Measurements from ENCODE around the gene EVX1. TPM values are rescaled to one million over a fixed set of nuclear protein-coding genes. Genes with fewer than 3 reads are reported as not detected.

EVX1 gene
- total RNA-seq, 1 experiment from 2014 or later = not detected

DNA sequence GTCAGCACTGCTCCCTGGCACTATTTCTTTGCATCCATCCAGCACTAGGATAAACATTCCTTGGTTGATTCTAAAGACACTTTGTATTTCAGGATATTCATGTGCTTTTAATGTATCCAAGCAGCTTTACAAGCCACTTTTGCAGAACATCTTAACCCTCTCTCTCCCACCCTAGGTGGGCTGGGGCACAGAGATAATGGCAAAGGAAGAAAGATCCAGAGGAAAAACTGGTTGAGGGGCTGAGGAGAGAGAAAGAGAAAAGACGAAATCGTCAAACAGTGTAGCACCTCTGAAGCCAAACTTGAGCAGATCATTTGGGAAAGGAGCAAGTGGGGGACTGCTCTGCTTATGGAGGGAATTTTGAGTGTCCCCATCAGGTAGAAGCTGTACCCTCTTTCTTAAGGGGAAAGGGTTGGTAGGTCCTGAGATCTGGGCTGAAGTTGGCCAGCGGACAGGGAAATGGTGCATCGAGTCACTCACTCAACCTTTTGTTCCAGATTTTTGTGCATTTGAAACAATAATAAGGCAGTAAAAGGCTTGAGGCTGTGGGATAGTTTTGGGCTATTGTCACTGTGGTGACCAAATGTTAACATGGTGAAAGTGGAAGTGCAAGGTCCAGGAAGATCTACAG lies 38.5 kb upstream of the EVX1 start:
- in situ Hi-C loops (cut with HindIII; ENCODE audit: low sequenced_read_pairs) = no loop called here
- DNase-seq (ENCODE audit: low spot score) = no peak

DNA sequence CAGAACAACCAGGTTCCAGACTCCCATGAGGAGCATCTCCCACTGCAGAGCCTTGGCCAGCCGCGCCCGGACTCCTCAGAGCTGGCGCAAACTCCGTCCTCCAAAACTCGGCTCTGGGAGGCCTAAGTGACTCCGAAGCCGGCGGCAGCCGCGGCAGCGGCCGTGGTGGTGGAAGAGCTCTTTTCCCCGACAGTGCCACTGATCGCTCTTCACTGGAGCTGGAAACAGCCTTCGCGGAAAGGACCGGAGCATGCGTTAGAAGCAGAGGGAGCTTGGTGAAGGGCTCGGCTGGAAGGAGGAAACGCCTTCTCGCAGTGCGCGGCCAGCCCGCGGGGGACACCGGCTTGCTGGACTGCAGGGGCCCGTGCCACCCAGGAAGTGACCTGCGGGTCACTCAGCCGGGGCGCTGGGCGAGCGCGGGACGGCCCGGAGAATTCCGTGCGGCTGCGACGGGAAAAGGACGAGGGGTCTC lies 37.7 kb upstream of the EVX1 start:
- in situ Hi-C loops (cut with HindIII; ENCODE audit: low sequenced_read_pairs) = no loop called here
- no peak for DNase-seq (ENCODE audit: low spot score)

DNA sequence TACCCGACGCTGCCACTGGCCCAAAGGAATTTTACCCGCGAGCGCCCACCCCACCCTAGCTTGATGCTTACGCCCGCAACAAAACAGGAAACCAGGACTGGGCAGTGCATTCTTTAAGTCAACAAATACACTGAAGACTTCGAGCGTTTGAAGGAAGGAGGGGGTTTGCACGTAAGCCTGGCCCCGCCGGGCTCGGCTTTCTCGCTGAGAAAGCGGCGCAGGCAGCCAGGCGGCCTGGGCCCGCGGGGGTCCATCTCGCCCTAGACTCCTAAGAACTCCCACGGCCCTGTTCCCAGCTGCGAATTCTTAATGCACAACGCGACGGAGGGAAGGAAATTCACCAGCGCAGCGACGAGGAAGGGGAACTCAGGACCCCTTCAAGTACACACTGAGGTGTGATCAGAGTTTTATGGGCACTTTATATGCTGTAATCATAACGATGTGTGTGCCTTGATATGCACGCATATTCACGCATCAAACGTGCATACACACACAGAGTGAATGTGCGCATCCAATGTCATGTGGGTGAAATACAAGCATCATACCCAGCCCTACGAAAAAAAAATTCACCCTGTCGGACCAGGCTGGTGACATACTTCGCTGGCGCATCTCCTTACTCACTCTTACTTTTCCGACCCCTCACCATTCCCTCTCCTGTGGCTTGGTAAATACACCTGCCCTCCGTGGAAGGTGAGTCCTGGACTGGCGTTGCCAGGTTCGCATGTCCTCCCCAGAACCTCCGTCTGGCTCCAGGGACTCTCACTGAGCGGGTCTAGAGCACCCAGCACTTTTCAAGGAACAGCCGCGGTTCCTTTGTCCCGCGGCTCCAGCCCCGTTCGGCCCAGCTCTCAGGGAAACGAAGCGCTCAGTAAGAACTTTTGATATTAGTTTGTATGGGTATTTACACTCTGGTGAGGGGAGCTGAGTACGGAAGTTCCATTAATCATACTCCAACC lies 37.0 kb upstream of the EVX1 start:
- DNase-seq (ENCODE audit: low spot score) = no peak
- in situ Hi-C loops (cut with HindIII; ENCODE audit: low sequenced_read_pairs) = no loop called here

DNA sequence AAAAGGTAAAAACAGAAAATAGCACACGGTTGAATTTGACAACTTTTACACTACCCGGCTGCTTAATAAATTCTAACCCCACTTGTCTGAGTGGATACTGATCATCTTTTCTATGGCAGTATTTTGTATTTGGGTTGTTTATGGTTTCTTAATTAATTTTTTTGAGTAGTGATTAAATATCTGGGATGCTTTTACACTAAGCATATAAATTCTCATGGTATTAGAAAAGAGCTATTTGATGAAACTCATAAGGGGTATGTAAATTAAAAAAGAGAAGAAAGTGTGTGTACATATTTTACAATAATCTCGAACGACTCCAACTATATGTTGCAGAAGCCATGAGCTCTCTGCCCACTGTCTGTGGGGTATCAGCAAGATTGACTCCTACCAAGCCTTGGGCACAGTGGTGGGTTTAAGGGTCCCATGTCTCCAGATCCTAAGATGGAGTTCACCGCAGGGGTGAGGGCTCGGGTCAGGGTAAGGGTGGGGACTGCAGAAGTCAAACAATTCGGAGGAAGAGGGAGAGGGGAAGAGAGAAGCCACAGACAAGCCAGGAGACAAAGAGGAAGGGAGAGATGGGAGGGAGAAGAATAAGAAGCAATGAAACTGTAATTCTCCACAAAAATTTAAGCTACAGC lies 35.1 kb upstream of the EVX1 start:
- no peak for DNase-seq (ENCODE audit: low spot score)
- in situ Hi-C loops (cut with HindIII; ENCODE audit: low sequenced_read_pairs) = no loop called here

DNA sequence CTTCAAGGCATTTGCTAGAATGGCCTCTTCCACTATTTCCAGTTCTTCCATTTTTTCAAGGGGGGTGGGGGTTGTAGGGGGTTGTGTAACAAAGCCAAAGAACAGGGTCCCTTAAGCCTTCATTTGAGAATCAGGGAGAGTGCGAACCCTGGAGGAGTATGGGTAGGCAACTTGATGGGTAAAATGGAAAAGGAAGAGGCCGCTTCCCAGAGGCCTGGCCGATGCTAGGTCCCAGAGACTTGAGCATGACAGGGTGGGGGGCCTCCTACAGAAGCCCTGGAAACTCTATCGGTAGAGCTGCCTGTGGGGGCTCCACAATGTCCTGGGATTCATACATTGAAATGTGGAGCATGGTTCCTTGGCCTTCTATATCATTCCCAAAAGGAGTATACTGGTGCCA lies 33.6 kb upstream of the EVX1 start:
- in situ Hi-C loops (cut with HindIII; ENCODE audit: low sequenced_read_pairs) = no loop called here
- no peak for DNase-seq (ENCODE audit: low spot score)

DNA sequence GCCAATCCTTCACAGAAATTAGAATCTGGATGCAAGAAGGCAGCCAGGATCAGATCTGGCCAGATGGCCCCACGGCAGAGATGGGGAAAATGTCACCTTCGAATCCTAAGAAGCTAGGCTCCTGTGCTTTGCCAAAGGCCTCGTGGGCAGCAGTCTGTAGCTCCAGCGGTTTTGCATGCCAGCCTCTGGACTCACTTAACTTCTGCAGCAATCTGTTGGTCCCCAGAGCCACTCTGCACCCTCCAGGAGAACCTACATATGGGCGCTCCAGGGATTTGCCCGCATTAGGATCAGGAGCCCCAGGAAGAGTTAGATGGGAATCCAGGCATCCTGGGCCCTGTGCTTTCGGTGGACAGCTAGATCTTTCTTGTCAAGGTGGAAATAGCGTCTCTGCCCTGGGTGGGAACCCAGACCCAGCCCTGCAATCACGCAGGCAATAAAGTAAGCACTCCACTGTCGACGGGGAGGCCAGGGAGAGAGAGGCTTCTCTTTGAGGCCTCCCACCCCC lies 32.6 kb upstream of the EVX1 start:
- no peak for DNase-seq (ENCODE audit: low spot score)
- in situ Hi-C loops (cut with HindIII; ENCODE audit: low sequenced_read_pairs) = no loop called here

DNA sequence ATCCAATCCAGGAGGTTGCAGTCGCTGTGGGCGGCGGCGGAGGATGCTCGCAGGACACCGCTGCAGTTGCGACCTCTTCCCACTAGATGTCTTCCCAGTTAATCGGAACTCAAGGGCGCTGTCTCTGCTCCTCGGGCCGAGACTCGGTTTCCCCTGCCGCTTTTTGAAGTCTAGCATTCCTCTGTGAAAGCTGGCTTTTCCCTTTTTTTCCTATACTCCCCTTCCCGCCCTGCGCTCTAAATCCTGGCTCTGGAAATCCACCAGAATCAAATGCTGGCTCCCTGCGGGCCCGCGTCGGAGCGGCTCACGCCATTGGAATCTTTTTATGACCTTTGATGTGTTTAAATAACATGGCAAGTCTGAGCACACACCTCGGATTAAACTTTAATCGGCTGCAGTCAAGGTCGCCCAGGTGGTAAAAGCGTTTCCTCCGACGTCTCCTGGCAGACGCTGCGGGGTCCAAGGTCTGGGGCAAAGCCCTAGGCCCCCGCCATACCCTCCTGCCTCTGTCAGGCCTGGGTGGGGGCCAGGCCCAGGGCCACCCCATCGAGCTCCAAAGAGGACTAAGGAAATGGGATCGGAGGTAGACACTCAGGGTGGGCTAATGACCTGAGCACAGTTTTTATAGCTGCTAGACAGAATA lies 32.0 kb upstream of the EVX1 start:
- DNase-seq (ENCODE audit: low spot score) = no peak
- in situ Hi-C loops (cut with HindIII; ENCODE audit: low sequenced_read_pairs) = no loop called here

DNA sequence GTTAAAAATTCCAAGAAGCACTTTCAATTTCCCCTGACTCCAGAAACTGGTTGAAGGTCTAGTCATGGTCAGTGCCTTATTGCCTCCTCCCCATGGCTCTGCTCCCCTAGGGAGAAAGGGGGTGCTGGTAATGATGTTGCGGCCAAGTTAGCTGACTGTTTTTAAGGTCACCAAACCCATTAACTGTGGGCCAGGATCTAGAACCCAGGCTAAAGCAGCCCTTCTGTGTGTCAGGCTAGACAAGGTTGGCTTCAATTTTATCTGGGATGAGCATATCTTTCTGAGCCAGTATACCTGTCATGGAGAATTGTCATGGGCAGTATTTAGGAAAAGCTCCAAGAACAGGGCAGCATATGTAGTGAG lies 31.5 kb upstream of the EVX1 start:
- DNase-seq (ENCODE audit: low spot score) = no peak
- in situ Hi-C loops (cut with HindIII; ENCODE audit: low sequenced_read_pairs) = no loop called here

DNA sequence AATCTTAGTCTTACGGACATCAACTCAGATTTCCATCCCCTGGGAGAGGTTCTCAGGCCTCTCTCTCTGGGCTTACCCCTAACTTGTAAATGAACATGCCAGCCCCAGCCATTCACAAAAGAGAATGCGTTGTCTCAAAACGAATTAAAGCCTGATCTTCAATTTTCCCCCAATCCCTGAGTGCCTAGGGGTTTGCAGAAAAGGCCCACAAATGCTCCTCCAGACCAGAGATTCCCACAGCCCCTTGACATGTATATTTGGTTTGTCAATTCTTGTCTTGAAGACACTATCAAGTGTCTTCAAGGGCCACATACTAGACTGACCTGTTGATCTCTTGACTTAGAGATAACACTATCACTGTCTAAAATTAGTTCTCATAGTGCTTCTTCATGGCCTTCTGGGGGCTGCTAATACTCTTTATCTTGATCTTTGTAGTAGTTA lies 30.8 kb upstream of the EVX1 start:
- in situ Hi-C loops (cut with HindIII; ENCODE audit: low sequenced_read_pairs) = no loop called here

DNA sequence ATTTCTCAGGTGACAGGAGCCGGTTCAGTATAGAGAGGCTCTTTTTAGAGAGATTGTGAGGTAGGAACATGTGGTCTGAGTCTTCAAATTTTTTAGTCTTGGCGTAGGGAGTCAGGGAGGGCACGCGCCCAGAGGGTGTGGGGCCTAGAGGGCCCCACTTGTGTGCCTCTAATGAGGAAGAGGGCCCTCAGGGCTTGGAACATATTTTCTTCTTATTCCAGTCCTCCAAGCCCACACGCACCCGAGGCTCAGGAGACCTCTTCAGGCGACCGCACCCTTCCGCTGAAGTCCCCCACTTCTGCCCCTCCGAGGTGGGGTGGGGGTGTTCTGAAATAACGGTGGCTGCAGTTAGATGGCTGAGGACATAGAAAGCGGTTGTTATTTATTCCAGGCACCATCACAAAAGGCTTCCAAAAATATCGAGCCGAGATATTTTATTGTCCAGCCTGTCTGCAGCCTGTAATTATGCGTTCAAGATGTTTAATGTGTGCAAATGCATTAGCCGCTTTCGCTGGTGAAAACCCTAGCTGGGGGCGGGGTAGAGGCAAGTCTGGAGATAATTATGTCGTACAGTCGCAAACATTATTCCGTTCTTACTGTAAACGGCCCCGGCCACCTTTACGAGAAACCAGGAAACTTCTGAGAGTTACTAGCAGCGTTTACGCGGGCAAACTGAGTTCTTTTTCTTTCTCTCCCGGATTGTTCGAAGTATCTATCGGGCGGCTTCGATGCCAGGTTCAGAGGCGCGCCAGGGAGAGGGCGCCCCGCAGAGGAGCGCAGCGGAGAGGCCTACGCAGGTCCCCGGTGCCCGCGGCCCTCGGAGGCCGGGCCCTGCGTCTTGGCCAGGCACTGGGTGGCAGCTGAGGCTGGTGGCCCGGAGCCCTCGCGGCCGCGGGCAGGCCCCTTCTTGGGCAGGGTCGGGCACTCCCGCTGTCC lies 29.8 kb upstream of the EVX1 start:
- DNase-seq (ENCODE audit: low spot score) = no peak

More for the DNA sequence above, 30.8 kb upstream of the EVX1 start:
- no peak for DNase-seq (ENCODE audit: low spot score)

DNA sequence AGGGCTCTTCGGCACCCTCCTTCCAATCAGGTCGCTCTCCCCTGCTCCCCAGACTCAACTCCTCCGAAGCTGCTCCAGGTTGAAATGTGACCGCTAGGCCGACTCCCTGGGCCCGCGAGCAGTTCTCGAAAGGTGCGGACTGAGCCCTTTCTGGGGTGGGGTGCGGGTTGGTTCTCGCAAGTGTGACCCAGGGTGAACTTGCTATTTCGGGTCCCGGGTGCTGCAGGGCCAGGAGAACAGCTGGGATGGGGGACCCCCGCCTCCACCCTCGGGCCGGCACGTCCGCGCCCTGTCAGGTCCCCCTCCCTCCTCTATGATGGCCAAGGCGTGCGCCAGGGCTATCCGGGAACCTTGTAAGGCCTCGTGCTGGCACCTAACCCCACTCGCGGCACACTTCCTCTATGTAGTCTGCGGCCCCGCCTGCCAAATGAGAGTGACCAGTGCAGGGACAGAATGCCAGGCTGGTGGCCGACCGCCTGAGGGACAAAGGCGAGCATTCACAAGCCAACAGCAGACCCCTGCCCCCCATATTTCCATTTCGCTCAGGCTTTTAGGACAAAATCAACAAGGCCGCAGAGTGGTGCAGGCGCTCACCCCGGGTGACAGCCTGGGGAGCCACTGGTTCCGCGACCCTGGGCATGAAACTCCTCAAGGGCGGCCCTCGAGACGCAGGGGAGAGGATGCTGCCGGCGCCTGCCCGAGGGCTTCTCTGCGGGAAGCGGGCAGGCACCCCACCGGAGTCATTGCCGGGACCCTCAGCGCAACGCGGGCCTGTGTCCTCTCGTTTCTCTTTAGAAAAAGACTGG lies 29.0 kb upstream of the EVX1 start:
- DNase-seq (ENCODE audit: low spot score) = no peak
- in situ Hi-C loops (cut with HindIII; ENCODE audit: low sequenced_read_pairs) = no loop called here

More for the DNA sequence above, 29.8 kb upstream of the EVX1 start:
- in situ Hi-C loops (cut with HindIII; ENCODE audit: low sequenced_read_pairs) = no loop called here

DNA sequence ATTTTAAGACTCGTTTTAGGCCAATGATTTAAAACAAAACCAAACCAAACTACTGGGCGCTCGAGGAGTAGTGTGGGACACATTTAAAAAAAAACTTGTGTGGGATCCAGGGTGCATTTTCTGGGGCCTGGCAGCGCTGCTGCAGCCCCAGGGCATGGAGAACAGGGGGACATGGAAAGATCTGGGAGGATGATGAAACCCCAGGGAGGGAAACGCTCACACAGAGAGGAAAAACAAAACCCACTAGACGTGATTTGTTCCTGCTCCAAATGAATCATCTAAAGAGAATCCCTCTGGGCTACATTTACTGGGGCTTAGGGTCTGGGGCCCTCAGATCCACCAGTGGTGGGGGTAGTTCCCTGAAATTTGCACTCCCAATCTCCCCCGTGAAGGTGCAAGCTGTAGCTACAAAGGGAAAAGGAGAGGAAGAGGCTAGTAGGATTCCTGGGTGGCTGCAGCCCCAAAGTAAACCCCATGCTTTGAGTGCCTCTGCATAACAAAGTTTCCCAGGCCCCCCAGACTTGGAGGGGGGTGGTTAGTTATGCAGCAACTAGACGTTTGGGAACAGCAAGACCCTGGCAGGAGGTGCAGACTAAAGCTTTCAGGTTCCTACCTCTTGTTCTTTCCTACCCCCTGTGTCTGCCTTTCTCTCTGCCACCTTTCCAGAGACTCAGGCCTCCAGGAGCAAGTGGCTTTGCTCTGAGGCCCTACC lies 28.2 kb upstream of the EVX1 start:
- DNase-seq (ENCODE audit: low spot score) = no peak
- in situ Hi-C loops (cut with HindIII; ENCODE audit: low sequenced_read_pairs) = no loop called here

DNA sequence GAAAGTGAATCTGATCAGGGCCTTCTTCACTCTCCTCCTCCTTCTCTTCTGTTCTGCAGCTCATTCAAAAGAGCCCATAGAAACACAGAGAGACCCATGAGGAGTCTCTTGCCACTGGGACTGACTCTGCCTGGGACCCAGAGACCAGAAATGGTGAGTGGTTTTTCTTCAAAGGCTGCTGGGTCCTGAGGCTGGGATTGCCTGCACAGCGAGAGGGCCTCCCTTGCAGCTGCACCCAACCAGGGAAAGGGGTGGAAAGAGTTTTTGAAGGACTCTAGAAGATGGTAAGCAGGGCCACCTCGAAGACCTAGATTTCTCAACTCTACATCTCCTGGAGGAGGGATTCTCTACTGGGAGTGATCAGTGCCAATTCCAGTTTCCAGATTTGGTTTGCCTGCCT lies 27.2 kb upstream of the EVX1 start:
- in situ Hi-C loops (cut with HindIII; ENCODE audit: low sequenced_read_pairs) = no loop called here
- no peak for DNase-seq (ENCODE audit: low spot score)

DNA sequence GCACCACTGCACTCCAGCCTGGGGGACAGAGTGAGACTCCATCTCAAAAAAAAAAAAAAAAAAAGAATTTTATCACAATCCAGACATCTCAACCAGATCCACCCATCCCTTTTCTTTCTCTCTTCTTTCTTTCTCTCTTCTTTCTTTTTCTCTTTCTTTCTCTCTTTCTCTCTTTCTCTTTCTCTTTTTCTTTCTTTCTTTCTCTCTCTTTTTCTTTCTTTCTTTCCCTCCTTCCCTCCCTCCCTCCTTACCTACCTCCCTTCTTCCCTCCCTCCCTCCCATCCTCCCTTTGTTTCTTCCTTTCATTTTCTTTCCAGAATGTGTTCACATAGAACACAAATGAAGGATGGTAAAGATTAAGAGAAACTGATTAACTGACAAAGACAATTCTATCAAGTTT lies 24.7 kb upstream of the EVX1 start:
- in situ Hi-C loops (cut with HindIII; ENCODE audit: low sequenced_read_pairs) = no loop called here
- no peak for DNase-seq (ENCODE audit: low spot score)

DNA sequence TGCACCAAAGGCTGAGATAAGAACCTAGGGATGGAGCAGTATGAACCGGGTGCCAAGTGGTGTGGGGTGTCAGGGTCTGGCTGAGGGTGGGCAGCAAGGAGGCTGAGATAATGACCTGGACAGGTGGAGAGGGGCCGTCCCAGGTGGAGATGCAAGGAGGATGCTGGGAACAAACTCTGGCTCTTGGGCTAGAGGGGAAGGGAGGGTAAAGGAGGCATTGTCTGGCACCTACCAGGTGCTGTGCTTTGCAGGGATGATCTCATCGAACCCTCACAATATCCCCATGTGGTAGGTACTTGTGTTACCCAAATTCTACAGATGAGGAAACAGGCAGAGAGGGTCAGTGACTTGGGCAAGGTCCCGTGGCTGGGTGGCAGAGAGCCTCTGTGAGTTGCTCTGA lies 22.8 kb upstream of the EVX1 start:
- DNase-seq (ENCODE audit: low spot score) = no peak
- in situ Hi-C loops (cut with HindIII; ENCODE audit: low sequenced_read_pairs) = no loop called here

DNA sequence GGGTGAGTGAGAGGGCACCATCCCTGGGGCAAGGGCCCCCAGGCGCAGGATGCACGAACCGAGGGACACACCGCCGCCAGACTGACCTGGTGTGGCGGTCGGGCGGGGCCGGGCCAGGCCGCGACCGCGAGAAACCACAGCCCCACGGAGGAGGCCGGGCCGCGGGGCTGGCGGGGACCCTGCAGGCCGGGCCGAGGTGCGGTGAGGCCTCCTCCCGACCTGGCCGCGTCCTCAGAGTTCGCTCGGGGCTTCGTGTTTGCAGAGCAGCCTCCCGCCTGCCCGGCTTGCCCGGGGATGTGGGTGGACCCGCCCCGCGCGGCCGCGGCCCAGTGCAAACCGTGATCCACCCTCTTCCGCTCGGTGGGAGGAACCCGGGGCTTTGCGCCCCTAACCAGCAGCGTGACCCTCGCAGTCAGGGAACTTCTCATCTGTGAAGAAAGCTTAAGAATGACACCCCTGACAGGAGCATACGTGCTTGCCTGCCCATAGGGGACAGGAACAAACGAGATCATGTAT lies 22.1 kb upstream of the EVX1 start:
- in situ Hi-C loops (cut with HindIII; ENCODE audit: low sequenced_read_pairs) = no loop called here
- DNase-seq (ENCODE audit: low spot score) = no peak

All from G401 (cell line).